Ovary (tissue), 9 donors: ENCODE data around the gene DNAH12. TPM values are rescaled to one million over a fixed set of nuclear protein-coding genes. Genes with fewer than 3 reads are reported as not detected.
A peak's percentile ranks its signal among the peaks of the same experiment; 100 is the strongest.

Source experiments
- DNase-seq, 5 donors: peaks; one replicate each; pipeline ENCODE4 v3.0.0-alpha.2; 2019 to 2020
- H3K27ac ChIP-seq, 2 donors: fragments of 200-600 bp; one replicate each; pipeline versions ENCODE4 v1.5.1 to v1.8.0; 2019 to 2022
- H3K27me3 ChIP-seq: fragments of 200-600 bp; one replicate; pipeline ENCODE4 v1.8.0; 2022
- H3K36me3 ChIP-seq: fragments of 200-600 bp; sonication (generic); one replicate; pipeline ENCODE4 v1.5.1; 2019
- H3K4me1 ChIP-seq: one replicate; pipeline ENCODE4 v1.8.1; 2013; ENCODE audit warnings: mild to moderate bottlenecking, moderate library complexity; ENCODE audit not compliant: insufficient read depth
- H3K4me3 ChIP-seq: fragments of 200-600 bp; sonication (generic); one replicate; pipeline ENCODE4 v1.5.1; 2017
- H3K9me3 ChIP-seq, 2 donors: fragments of 200-600 bp in 1 of 2; sonication (generic) in 1 of 2; one replicate each; pipeline versions ENCODE4 v1.5.1 to v1.8.1; 2013 to 2019; ENCODE audit warnings: mild to moderate bottlenecking in 1 of 2, moderate library complexity in 1 of 2
- CTCF ChIP-seq, 3 donors: fragments of 450-650 bp in 2 of 3; fragments of 200-600 bp in 1 of 3; IDR thresholded peaks; one replicate each; pipeline versions ENCODE4 v1.5.1 to v1.8.0; 2016 to 2022; ENCODE audit warnings: antibody characterized with exemption in 3 of 3, mild to moderate bottlenecking in 1 of 3
- EP300 ChIP-seq: sonication (generic); formaldehyde crosslinking; IDR thresholded peaks from one replicate; pipeline ENCODE4 v1.6.1; 2017; ENCODE audit warnings: antibody characterized with exemption
- POLR2A ChIP-seq: fragments of 450-650 bp; IDR thresholded peaks from one replicate; pipeline ENCODE4 v1.6.1; 2017; ENCODE audit warnings: antibody characterized with exemption, mild to moderate bottlenecking, moderate library complexity
- WGBS, 3 donors: extraction: QIAGEN DNeasy Blood & Tissue Kit in 1 of 3; methylation state at CpG; one replicate each; pipeline versions ENCODE4 v1.1.5 to v1.1.7; 2013 to 2017; 5-methylcytosine and 5-hydroxymethylcytosine counted together
- intact Hi-C, 4 donors: fragments of 100-400 bp; cut with DNase I; formaldehyde crosslinking; loops; one replicate each; pipeline versions ENCODE4 v1.11.0 to v1.15.1; 2022 to 2023
- polyA plus RNA-seq, 2 donors: library from polyadenylated mRNA; stranded (reverse); fragments of 200-250 nt in 1 of 2; fragments of 350-450 nt in 1 of 2; fragmentation: Illumina TruSeq in 1 of 2; extraction: RNeasy Lipid Tissue Mini Kit (QIAGEN cat#74804) in 1 of 2; gene quantifications; one replicate each; pipeline ENCODE4 v1.2.3, GENCODE V29; 2013 to 2014
- total RNA-seq, 7 donors: library from RNA; depleted of rRNA in 2 of 7; stranded (reverse); fragments of >200 nt in 2 of 7; fragmentation: NEBNext Ultra II Directional in 3 of 7; extraction: Animal tissue kit (Norgen Biotek cat#: 25700) in 3 of 7; gene quantifications; one replicate each; pipeline versions ENCODE4 v1.1.0 to v1.2.4, GENCODE V29; 2016 to 2023
- donor health status: DM: no; HTN: no; CAD: no; lungs with moderate emphysema.
- donor health status: DM: no; HTN: no; CAD: no.
- donor health status: Bipolar disorder and iron deficiency.
- donor health status: DM: yes; HTN: yes; CAD: no.
- donor health status: DM: no; HTN: no; CAD: no.
- donor health status: DM: yes; HTN: yes; CAD: no.

DNAH12 gene
- total and polyA plus RNA-seq, 9 donors, result 0.20 to 20.1 (median 0.92) TPM

- H3K9me3 ChIP-seq, result no peaks in the 10 kb centered on the region
- WGBS, 3 donors, result 81 to 87% (median 86%) methylated on average over 2 of the region's 2 CpGs
- intact Hi-C loops, result no loop called here
- no peaks in the 10 kb centered on the region for H3K4me1 ChIP-seq
- H3K4me3 ChIP-seq, result no peak overlapping the region
- H3K27ac ChIP-seq, result no peak overlapping the region
- TF ChIP-seq CTCF (IDR thresholded peaks at IDR 0.05), result no peak
- no peak for TF ChIP-seq POLR2A
- H3K36me3 ChIP-seq, result no peaks in the 10 kb centered on the region
- H3K27me3 ChIP-seq, result no peaks in the 10 kb centered on the region
- no peak for DNase-seq
Measured at GRCh38 chr3:57583544-57583943, 39.4 kb upstream of the DNAH12 start.

- 89 to 94% (median 92%) methylated on average over 7 of the region's 7 CpGs for WGBS, 3 donors
- Histone ChIP-seq H3K4me1 (no peaks in the 10 kb centered on the region), H3K36me3 (no peaks in the 10 kb centered on the region)
Measured at GRCh38 chr3:57582474-57583168, 38.5 kb upstream of the DNAH12 start.

GRCh38 chr3:57577801-57578200 lies 33.7 kb upstream of the DNAH12 start:
- H3K4me1 ChIP-seq, result no peaks in the 10 kb centered on the region
- intact Hi-C loops, result no loop called here
- H3K9me3 ChIP-seq, result no peaks in the 10 kb centered on the region
- WGBS, 3 donors, result 88 to 92% (median 89%) methylated on average over 9 of the region's 9 CpGs
- TF ChIP-seq EP300 (no peak), CTCF (IDR thresholded peaks at IDR 0.05) (no peak), POLR2A (no peak)
- H3K27me3 ChIP-seq, result no peaks in the 10 kb centered on the region
- H3K36me3 ChIP-seq, result no peaks in the 10 kb centered on the region
- no peak for DNase-seq
- no peak overlapping the region for H3K27ac ChIP-seq
- no peak overlapping the region for H3K4me3 ChIP-seq

More at GRCh38 chr3:57582474-57583168, 38.5 kb upstream of the DNAH12 start:
- Histone ChIP-seq H3K4me3 (no peak overlapping the region), H3K9me3 (no peaks in the 10 kb centered on the region), H3K27me3 (no peaks in the 10 kb centered on the region), H3K27ac (no peak overlapping the region)
- intact Hi-C loops, result no loop called here
- no peak for DNase-seq
- no peak for TF ChIP-seq POLR2A
- TF ChIP-seq EP300, result no peak
- no peak for TF ChIP-seq CTCF (IDR thresholded peaks at IDR 0.05)

GRCh38 chr3:57575966-57576626 lies 32.0 kb upstream of the DNAH12 start:
- Histone ChIP-seq H3K9me3 (no peaks in the 10 kb centered on the region), H3K36me3 (no peaks in the 10 kb centered on the region), H3K4me3 (no peak overlapping the region), H3K27ac (peak overlapping the region in 1 of 2 donors; percentile 2), H3K27me3 (no peaks in the 10 kb centered on the region), H3K4me1 (no peaks in the 10 kb centered on the region)
- 82 to 87% (median 82%) methylated on average over 3 of the region's 3 CpGs for WGBS, 3 donors
- intact Hi-C loops, result no loop called here
- DNase-seq, result no peak
- TF ChIP-seq EP300 (no peak), CTCF (IDR thresholded peaks at IDR 0.05) (no peak), POLR2A (no peak)
